GM18870 (cell line): ENCODE measurements around the gene SFTPD.
"Not testable (repeated sequence)": the region's sequence is repeated elsewhere in the genome, so short reads cannot be mapped to it uniquely, and the experiment has no call there.

Experiments used
- ATAC-seq: cut with Tn5 transposase; IDR thresholded peaks from one replicate; pipeline ENCODE4 v1.9.1; 2021; ENCODE audit warnings: moderate library complexity; ENCODE audit not compliant: unreplicated experiment

Gene SFTPD

DNA sequence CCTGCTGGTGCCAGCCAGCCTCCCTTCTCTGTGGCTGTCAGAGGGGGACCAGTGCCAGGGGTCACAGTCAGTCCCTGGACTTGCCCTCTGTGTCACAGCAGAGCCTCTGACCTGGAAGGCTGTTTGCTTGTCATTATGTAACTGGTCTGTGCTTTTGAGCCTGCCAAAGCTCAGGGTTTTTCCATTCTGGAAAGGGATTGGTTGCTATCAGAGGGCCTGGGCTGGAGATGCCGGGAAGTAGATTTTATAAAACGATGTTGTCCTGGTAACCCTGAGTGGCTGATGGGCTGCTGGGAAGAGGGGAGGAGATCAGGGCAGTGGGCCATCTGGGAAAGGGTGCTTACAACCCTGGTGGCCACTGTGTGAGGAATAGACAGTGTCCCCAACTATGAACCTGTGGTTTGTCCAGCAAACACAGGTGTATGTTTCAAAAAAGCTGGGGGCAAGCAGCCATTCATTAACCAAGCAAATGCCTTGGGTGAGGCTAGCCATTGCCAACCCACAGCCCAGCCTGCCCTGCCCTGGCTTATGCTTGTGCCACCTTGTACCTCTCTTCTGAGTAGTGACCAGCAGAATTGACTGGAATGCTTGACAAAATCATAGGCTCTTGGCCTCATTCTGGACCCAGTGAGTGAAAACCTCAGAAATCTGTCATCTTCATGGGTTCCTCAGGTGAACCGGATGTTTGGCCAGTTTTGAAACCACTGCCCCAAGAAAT, 21.6 kb downstream of the SFTPD start:
- no peak for ATAC-seq

DNA sequence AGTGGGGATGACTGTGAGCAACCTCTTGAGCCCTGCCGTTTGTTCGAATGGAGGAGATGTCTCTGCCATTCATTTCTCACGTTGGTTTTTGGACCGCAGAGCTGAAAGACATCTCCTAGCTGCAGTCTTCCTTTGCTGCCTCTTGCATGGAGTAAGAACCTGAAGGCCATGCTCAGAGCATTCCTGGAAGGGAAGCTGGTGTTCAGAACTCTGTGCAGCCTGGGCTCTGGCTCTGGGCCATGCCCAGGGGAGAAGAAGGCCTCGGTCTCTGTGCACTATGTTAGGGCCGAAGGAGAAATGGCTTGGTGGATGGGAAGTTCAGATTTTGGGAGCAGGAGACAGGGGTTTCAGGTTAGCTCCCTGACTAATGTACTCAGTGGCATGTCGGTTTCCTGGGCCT, 22.9 kb downstream of the SFTPD start:
- ATAC-seq = no peak

DNA sequence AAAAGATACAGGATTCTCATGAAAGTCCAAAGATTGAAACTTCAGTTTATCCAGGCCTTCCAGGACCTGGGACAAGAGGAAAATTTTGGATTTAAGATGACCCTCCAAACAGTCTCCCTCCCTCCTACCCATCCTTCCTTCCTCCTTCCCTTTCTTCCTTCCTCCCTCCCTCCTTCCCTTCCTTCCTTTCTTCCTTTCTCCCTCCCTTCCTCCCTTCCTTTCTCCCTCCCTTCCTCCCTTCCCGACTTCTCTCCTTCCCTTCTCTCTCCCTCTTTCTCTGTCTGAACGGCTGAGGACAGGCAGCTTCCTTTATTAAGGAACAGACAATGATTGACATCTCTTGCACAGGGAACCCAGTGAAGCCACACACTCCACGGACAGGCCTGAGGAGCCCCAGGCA, 23.3 kb downstream of the SFTPD start:
- ATAC-seq = no peak

DNA sequence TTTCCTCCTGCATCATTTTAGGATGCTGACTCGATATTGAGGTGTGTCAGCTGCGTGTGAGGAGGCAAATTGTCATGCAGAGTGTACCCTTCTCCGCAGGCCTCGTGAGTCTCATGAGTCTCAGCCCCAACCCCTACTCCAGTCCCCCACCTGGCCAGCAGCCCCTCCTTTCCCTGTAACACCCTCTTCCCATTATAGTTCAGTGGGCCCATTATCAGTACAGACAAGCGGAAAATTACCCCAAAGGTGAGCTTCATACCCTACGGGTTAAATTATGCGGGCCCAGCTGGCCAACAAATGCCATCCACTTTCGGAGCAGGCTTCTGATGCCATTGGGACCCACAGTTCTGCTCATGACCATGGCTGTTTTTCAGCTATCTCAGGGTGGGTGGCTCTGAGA, 25.2 kb downstream of the SFTPD start:
- ATAC-seq = no peak

DNA sequence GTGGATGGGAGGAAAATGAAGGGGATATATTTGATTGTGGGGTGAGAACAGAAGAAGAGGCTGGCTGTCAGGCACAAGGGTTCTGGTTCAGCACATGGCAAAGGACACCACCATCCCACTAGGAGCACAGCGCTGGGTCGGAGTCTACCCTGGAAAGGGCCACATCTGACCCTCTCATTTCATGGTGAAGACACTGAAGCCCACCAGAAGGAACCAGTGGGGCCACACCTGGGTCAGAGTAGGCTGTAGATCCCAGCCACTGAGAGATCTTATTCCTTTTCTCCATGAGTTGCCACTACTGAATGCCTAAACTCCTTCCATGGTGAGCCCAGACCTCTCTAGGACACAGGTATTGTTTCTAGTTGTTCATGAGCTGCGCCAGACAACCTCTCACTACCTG, 25.8 kb downstream of the SFTPD start:
- no peak for ATAC-seq

DNA sequence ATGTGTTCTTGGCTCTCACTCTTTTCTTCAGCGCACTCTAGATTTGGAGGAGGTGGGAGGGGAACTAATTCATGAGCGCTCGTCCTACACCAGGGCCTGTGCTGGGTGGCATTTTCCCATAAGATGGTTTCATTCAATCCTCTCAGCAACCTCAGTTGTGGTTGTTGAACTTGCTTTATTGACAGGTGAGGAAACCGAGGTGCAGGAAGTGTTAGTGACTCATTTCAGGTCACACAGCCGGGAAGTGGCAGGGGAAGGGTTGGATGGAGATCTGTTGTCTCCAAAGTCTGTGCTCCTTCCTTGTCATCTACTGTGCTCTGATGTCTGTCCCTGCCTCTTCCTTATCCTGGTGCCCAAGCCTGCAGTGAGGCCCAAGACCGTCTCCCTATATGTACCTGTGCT, 26.9 kb downstream of the SFTPD start:
- not testable (repeated sequence) for ATAC-seq

DNA sequence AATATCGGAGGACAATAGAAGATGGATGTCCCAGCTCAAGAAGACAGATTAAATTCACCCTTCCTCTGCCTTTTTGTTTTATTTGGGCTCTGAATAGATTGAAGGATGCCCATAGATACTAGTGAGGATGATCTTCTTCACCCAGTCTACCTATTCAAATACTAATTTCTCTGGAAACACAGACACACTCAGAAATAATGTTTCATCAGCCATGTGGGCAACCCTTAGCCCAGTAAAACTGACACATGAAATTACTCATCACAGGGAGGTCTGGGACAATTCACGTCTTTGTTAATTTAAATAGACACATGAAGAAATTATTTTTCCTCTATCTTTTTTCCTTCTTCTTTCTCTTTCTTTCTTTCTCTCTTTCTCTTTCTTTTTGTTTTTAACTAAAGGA, 33.1 kb downstream of the SFTPD start:
- ATAC-seq = not testable (repeated sequence)

DNA sequence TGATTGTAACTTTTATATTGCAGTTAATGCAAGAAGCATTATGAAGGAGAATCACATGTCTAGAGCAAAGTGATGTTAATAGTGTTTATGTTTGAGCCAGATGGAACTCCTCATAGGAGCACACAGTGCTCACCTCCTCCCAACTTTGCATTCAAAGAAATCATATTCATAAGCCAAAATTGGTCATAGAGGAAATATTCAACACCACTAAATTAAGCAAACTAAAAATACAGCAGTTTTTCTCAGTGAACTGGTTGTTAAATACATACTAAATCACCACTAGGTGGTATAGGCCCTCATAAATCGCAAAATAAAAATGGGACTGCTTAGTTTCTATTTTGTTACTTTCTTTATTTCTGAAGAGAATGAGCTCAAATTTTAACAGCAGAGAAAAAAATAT, 34.4 kb downstream of the SFTPD start:
- ATAC-seq = not testable (repeated sequence)

DNA sequence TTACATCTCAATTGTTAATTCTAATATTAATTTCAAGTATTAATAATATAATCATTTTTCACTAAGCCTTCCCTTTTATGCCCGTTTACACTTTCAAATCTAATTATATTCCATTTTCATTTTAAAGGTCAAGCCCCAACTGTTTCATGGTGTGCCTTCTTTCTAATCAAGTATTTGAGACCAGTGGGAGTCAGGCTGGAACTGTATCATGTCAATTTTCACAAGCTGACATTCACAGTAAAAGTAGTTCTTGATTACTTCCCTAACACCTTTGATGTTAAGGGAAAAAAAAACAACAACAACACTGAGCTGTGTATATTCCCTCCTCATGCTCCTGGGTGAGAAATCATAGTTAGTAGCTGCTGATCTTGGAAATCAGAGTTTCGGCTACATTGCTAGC, 38.1 kb downstream of the SFTPD start:
- no peak for ATAC-seq

DNA sequence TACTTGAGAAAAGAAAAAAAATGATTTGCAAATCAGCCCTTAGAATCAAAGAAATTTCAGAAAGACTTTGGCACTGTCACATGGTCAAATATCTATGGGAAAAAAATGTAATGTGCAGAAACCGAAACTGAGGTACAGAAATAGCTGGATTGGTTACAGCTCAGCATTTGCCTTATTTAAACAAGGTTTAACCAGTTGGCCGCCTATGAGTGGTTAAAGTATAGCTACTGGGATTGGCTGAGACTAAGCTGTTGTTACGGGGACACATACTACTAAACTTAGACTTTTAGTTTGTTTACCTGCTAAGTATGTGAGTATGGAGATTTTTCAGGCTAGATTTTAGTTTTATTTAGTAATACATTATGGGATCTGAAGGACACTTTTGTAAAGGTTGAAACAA, 38.6 kb downstream of the SFTPD start:
- ATAC-seq = no peak

DNA sequence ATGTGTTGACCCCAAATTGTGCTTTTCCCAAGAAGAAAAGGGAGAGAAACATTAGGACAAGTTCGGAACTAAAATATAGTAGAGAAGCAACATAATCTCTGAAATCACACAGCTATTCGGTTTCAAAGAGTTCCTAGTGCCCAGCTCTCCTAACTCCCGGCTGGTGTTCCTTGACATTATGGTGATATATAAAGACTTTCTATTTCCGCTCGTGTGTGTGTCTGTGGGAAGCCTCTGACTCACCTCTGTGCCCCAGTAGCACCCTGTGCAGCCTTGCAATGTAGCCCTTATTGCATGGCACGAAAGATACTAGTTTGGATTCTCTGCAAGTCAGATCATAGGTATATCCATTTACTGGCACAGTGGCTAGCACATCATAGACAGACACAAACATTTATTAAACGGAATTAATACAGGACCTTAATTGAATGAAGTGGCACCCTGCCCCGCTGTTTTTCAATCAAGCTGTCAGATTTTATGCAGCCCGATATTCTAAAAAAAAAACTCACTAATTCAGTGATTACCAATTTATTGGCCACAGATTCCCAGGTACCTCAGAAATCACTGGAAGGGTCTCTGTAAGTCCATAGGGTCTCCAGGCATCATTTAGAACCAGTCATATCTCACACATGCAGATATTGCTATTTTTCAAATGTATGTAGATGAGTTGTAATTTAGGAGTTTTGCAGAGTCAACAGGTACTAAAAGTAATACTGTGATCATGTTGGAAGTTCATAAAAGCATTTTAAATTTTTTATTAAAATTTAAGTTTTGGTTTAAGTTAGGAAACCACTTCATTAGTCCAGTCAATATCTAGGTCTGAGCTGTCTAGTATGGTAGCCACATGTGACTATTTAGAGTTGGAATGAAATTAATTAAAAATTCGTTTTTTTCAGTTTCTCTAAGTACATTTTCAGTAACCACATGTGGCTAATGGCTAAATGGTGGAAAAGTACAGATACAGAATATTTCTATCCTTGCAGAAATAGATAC, 43.3 kb downstream of the SFTPD start:
- ATAC-seq = no peak

DNA sequence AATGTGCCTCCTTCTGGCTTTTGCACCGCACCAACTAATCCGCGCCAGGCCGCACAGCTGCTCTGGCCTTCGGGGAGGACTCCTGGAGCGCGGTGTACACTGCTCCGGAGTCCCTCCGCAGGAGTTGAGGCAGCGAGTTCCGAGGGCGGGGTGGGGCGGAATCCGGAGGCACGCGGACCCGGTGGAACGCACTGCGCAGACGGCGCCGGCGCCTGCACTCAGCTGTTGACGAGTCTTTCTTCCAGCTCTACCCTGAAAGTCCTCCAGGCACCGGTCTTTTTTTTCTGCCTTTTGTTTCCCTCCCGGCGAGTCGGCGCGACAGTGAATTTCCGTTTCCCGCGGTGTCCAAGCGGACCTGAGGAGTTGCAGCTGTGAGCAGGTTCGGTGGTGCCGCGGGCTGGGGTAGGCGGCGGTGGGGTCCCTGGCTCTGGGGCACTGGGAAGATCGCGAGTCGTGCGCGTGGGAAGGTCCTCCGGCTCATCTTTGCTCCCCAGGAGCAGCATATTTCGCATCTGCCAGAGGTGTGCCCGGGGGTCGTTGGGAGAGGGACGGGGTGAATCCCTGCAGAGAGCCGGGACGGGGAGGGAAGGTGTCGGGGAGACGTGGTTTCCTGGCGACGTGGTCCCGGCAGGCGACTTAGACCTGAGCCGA, 44.1 kb downstream of the SFTPD start:
- no peak for ATAC-seq

DNA sequence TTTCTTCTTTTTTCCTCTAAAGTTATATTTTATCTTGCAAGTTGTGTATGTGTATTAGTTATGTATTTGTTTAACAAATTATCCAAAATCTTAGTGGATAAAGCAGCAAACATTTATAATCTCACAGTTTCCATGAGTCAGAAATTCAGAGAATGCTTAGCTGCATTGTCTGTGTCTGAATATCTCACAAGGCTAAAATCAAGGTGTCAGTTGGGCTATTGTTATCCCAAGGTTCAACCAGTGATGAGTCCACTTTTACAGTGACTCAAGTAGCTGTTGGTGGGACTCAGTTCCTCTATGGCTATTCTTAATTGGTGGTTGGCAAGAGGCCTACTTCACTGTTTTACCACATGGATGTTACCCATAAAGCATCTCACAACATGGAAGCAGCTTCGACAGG, 47.3 kb downstream of the SFTPD start:
- not testable (repeated sequence) for ATAC-seq

DNA sequence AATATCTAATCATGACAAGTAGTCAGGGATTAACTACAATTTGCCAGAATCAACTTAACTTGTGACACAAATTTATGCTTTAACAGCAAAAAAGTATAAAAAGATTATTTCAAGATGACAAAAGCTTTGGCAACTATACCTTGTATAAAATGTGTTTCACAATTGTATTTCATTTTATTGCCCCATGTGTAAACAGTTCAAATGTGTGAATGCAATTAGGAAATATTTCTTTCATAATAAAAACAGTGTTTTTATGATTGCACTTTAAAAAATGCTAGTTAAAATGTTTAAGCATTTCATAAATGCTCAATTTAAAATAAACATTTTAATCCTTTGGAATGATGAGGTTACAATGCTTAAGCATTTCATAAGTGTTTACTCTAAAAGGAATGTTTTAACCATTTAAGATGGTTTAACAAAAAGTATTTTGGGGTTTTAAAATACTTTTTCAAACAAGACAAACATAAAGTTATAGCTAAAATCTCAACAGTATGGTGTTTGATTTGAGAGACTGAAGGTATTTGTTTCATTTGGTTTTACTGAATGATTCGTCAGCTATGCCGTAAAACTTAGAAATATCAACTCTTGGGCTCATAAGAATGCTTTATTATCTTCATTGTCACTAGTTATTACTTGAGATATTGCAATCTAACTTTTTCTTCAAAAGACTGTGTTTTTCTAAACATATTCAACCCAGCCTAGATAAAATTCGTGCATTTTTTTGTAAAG, 50.1 kb downstream of the SFTPD start:
- ATAC-seq = no peak

DNA sequence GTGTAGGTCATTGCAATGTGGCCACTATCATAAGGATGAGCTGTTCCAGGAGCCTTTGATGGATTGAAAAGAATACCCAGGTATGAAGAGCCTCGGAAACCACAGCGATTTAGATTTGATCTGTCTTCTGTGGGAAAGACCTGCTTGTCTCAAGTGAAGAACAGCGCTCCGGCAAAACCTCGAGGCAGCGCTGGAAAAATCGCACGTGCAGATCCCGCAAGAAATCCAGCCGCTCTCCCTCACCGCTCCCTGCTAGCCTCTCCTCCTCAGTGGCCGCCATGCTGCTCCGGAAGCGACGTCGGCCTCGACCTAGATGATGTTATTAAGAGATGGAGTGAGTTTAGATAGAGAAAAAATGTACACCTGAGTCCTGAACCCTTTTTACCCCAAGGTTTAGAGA, 56.0 kb downstream of the SFTPD start:
- not testable (repeated sequence) for ATAC-seq

DNA sequence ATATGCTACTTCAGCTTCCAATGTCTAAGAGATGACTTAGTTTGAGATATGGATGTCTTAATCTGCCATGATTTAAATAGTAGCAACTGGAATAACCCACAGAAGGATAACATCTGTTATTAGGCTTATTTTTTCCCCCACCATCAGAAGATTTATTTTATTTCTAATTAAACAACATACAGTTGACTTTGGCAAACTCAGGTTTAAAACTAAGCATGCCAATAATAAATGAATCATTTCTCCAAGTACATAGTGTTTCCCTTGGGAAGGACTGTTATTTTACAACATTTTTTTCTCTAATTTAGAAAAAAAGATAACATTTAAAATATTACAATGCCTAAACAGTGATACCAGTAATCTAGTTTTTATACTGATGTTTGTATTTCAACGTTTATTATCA, 58.4 kb downstream of the SFTPD start:
- ATAC-seq = no peak

DNA sequence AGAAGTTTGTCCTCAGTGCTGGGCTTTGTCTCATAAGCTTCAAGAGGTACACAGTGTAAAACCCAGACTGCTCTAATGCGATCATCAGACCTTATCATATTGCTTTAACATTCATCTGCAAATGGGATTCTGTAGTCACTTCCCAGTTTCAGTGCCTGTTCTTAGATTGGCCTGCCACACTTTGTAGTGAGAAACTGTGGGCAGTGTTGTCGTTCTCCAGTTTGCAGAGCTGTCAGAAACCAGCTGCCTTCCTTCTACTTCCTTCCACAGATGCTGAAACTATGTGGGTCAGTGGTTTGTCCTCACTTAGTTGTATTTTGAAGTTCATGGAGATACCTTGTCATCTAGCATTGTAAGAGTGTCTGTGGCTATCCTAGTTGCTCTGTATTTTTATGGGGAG, 59.9 kb downstream of the SFTPD start:
- ATAC-seq = not testable (repeated sequence)
